ENCODE measurements around the gene ABHD16B. TPM values are rescaled to one million over a fixed set of nuclear protein-coding genes. Genes with fewer than 3 reads are reported as not detected.
A peak's percentile ranks its signal among the peaks of the same experiment; 100 is the strongest.
"Not testable (repeated sequence)": the region's sequence is repeated elsewhere in the genome, so short reads cannot be mapped to it uniquely, and the experiment has no call there.

ABHD16B gene
- polyA plus RNA-seq, 10 donors: not detected

DNA sequence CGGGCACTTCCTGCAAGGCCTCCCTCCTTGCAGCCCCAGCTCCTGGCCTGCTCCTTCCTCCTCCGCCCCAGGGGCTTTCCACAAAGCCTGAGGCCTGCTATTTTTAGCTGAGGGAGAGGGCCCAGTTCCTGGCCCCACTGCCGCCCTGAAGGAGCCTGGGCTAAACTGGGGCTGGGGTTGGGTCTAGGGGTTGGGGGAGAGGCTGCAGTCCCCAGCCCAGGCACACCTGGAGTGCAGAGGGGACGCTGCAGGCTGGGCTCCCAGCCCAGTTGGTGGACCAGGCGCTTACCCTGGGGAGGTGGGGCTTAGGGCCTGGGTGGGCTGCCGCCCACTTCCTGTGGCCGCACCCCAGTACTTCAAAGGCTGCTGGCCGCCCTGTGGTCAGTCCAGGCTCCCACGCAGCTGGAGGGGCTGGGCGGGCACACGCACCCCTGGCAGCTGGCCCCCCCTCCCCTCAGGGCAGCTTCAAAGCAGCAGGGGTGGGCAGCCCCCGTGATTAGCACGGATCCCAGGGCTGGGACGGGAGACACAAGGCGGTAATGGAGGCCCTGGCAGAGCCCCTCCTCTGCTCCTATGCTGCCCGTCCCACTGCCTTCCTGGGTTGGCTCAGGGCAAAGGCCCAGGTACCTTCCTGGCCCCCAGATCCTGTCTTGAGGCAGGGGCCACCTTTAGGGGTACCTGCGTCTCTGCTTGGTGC, 7.1 kb upstream of the ABHD16B start:
- peak in 1 of 3 donors; percentile 73 for DNase-seq

DNA sequence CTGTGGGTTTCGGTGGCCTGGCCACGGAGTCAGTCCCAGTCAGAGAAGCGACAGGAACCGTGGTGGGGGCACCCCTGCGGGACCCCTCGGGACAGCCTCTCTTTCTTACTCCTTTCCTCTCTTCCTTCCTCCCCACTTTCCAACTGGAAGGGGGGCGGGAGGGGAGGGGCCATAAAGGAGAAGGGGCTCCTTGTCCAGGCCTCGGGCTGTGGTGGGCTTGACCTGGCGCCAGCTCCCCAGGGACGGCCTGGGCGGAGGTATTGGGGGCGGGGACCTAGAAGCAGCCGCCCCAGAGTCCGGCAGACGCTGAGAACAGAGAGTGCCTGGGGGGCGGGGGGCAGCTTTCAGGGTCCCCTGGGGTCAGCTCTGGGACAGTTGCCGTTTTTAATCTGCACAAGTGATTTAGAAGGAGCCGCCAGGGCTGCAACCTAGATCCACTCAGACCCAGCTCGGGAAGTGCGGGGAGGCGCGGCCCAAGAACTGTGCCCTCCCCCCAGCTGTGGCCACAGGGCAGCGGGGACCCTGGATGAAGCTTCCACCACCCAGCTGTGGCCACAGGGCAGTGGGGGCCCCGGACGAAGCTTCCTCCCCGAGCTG, 6.4 kb upstream of the ABHD16B start:
- peak in 1 of 3 donors; percentile 61 for DNase-seq

DNA sequence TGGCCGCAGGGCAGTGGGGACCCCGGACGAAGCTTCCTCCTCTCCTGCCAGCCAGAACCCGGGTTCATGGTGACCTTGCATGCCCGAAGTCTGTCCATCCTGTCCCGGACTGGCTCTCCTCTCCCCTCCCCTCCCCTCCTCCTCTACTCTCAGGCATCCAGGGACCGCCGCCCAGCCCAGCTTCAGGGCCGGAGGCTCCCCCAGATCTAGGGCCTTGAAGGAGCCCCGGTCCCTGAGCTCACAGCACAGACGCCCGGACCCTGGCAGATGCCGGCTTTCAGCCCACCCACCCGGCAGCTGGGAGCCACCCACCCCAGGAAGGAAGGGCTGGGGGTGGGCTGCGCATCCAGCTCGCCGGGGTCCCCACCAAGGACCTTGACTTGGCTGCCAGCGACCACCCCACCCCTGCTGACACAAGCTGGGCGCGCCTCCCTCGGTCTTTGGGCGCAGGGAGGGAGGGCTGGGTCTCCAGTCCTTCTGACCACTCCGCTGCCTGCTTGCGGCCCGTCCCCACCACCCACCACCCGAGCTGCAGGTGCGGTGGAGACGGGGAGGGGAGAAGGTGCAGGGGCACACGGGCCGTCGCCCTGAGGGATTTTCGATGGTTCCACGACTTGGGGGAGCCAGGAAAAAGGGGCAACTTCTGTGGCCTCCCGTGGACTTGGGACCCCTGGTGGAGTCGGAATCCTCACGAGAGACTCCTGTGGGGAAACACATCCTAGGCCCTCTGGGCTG, 5.8 kb upstream of the ABHD16B start:
- peak in 1 of 3 donors; percentile 69 for DNase-seq

DNA sequence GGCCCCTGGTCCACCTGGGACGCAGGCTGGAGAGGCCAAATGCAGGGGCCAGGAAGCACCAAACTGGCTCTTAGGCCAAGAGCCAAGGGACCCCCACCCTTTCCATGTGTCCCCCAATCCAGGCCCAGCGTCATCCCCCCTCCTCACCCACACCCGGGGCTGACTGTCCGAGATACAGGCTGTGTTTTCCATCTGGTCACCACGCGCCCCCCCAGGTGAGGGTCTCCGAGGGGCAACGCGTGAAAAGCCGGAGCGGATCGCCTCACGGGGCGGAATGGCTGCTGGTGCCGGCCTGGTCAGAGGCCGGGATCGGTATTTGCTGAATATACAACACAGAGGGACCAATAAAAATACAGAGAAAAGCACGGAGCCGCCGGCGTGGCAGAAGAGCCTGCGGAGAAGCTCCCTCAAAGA, 5.2 kb upstream of the ABHD16B start:
- no peak for DNase-seq

DNA sequence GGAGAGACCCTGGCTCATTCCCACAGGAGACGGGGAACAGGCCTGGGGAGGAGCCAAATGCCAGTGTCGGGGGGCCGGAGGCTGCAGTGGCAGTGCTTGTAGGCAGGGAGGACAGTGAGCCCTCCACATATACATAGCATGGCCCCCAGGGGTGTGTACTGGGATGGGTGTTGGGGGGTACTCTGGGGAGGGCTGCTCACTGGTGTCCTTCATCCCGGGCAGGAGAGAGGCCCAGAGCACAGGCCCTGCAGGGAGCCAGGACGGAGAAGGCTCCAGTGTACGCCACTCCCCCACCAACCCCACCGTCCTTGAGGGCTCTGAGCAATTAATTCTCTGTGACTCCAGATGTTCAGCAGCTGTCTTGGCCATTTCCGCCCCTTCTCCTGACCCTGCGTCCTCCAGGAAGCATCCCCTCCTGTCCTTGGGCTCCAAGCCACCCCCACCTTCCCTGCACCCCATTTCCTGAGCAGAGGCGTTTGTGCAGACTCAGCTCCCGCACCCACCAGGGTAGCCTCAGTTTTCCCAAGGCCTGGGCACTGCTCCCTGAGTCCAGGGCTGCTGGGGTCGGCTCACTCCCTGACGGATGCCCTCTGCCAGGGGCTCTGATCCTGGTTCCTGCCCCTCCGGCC, 3.4 kb upstream of the ABHD16B start:
- DNase-seq: peak in 1 of 3 donors; percentile 85

DNA sequence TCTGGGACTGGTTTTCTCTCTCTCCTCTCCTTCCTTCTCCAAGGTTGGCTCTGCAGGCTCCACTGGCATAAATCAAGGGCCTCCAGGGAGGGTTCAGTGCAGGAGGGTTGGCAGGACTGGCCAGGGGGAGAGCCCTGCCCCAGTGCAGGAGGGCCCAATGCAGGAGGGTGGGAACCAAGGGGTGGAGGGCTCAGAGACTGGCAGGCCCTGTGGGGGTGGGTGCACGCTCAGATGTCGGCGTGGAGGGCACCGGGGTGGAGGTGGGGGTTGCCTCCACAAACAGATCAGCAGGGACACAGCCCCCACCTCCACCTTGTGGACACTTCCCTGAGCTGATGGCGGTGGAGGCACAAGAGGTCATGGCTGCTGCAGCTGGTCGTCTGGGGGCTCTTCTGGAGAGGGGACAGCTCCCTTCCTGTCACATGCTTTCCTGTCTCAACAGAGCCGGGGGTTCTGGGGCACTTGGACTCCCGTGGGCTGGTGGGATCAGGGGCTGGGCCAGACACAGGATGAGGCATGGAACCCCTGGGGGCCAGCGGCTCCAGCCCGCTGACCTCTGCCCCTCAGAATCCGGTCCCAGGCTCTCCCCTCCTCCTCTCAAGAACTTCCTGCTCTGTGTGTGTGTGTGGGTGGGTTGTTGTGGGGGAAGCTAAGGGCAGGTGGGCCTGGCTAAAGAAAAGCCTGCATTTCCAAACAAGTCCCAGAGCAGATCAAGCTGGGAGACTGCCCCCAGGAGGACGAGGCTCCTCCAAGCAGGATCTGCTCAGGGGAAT, 2.7 kb upstream of the ABHD16B start:
- peak in 1 of 3 donors; percentile 78 for DNase-seq

DNA sequence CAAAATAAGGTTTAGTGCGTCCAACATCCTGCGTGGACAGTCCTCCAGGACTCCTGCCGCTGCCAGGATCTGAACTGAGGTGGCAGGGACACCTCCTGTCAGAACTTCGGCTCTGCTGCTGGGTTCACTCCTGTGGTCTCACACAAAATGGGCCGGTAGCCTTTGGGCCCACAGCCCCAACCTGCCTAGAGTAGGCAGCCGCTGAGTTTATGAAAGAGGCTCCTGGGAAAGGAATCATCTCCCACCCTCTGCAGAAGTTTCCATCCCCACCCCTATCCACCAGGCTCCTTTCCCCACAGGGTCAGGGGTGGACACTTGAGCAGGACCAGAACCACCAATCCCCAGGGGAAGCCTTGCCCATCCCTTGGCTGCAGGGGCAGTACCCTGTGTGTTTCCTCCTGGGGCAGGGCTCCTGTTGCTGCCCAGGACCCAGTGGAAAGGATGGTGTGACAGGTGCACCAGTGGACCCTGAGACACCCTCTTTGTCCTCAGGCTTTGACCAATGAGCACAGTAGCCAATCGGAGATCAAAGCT, 2.1 kb upstream of the ABHD16B start:
- DNase-seq: no peak

DNA sequence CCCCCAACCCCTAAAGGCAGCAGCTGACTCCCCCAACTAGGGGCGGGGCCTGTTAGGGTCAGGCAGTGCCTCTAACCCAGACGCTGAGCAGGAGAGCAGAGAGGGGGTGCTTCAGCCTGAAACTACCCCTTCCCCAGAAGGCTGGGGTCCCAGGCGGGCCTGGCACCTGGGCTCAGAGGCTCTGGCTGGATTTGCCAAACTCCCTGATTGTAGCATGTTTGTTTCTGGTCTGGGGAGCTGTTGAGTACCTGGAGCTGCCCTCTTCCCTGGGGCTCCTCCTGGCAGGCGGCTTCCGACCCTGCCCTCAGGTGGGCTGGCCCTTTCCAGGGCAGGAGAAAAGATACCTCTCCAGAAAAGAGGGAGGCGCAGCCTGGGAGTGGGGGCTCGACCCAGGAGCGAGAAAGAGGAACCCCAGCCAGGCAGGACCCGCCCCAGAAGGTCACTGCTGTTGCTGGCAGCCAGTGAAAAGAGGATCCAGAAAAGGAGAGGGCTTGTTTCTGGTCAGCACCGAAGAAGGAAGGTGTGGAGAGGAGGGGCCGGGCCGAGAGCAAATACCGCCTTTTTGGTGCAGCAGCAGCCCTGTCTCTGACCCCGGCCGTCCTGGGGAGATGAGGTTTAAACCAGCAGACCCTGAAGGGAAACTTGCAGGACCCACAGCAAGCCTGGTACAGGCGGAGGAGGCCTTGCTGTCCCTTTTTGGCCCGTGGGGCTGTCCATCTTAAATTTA, 810 bp upstream of the ABHD16B start:
- DNase-seq: no peak

DNA sequence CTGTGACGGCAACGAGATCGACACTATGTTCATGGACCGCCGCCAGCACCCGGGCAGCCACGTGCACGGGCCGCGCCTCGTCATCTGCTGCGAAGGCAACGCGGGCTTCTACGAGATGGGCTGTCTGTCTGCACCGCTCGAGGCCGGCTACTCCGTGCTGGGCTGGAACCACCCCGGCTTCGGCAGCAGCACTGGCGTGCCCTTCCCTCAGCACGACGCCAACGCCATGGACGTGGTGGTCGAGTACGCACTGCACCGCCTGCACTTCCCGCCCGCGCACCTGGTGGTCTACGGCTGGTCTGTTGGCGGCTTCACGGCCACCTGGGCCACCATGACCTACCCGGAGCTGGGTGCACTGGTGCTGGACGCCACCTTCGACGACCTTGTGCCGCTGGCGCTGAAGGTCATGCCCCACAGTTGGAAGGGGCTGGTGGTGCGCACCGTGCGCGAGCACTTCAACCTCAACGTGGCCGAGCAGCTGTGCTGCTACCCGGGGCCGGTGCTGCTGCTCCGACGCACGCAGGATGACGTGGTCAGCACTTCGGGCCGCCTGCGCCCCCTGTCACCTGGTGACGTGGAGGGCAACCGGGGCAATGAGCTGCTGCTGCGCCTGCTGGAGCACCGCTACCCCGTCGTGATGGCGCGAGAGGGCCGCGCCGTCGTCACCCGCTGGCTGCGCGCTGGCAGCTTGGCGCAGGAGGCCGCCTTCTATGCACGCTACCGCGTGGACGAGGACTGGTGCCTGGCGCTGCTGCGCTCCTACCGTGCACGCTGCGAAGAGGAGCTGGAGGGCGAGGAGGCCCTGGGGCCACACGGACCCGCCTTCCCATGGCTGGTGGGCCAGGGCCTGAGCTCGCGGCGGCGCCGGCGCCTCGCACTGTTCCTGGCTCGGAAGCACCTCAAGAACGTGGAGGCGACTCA, 943 bp downstream of the ABHD16B start:
- DNase-seq: no peak

DNA sequence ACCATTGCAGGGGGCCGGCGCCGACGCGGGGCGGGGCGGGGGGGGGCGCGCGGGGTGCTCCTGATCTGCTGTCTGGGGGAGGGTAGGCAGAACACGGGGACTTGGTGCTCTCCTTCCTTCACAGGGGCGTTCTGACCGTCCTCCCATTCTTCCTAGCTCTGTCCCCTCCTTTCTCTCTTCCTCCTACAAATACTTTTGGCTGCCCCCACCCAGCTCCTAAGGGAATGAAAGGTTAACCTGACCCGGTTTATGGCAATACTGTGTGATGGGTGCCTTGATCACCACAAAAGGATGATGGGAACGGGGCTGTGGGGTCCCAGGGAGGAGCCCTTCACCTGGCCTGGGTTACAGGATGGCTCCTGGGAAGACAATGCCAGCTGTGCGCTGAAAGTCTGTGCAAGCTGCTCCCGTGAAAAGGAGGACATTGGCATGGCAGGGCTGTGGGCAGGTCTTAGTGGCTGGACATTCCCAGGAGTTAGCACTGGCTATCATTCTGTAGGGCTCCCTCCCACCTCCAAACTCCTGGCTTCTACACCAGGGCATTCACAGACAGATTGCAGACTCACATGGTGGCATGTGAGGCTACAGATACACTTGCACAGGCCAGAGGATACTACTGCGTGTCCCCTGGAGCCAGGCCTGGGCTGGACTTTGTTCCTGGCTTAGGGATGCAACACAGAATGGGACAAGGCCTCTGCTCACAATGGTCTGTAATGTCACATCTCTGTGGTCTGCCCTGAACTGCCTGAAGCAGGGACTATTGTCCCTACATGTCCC, 1.9 kb downstream of the ABHD16B start:
- no peak for DNase-seq

DNA sequence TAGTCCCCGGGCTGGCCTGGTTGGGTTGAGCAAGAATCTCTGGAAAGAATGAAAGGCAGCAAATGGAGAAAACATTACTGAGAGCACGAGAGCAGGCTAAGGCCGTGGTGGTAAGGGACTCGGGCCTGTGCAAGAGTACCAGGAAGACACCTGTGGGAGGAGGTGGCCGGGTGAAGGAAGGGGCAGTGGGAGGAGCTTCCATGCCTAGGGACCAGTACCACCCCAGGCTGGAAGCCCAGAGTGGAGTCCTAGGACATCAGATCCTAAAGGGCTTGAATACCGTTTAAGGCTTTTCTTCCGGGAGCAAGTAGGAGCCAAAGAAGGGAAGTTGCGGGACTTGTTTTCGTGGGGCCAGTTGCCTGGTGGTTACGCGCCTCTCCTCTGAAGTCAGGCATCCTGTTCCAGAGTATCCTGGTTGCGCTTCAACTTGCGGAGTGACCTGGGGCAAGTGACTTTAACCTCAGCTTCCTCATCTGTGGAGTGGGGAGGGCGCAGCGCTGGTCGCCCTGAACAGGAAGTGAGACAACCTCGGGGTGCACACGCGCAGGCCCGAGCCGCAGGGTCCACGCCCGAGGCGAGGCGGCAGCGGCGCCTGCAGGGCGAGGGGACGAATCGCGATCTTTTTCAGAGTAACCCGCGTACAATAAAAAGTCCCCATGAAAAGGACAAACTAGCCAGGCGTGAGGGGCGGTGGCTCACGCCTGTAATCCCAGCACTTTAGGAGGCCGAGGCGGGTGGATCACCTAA, 2.7 kb downstream of the ABHD16B start:
- DNase-seq: peak in 2 of 3 donors; percentile 86 to 93

DNA sequence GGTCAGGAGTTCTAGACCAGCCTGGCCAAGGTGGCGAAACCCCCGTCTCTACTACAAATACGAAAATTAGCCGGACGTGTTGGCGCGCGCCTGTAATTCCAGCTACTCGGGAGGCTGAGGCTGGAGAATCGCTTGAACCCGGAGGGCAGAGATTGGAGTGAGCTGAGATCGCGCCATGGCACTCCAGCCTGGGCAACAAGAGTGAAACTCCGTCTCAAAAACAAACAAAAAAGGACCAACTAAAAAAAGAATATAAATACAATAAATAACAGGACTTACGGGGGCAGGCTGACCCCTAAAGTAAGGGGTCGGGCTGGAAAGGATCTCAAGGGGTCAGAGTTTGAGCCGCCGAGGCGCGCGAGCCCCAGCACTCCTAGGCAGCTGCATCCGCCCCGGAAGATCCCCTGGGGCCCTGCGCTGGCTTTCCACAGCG, 3.3 kb downstream of the ABHD16B start:
- DNase-seq: no peak

DNA sequence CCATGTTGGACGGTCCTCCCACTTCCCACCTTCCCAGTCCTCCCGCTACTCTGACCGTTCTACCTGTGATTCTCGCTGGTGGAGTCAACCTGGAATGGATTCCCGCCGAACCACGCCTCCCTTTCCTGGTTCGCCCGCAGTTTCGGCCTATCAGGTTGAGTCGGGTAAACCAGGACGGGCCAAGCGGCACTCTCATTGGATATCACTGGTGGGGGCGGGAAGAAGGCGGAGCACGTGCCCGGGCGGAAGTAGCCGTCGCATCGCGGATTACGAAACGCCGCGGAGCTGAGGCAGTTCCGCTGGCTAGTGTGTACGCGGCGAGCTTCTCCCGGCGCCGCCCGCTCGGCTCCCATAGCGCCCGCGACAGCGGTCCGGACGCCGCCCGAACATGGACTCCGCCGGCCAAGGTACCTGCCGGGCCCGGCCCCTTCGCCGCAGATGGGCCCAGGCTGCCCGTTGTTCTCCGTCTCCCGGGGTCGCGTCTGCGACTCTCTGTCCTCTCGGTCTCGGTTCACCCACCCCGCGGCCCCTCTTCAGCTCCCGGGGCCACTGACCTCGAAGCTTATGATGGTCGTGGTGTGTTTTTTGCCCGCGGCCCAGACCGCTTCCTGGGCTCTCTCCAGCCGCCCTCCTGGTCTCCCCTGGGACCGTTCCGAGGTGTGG, 3.8 kb downstream of the ABHD16B start, which contains the start of gene TPD52L2:
TSS of gene TPD52L2 (plus strand) at position 293 of the 663 bp plus-strand sequence. CDS start at position 389, 96 bp downstream.
- DNase-seq: peak; percentile 98 to 99 (median 98)

DNA sequence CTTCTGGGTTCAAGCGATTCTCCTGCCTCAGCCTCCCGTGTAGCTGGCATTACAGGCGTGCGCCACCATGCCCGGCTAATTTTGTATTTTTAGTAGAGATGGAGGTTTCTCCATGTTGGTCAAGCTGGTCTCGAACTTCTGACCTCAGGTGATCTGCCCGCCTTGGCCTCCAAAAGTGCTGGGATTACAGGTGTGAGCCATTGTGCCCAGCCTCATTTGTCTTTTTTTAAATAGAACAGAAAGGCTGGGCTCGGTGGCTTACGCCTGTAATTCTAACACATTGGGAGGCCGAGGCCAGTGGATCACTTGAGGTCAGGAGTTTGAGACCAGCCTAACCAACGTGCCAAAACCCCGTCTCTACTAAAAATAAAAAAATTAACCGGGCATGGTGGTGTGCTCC, 5.7 kb downstream of the ABHD16B start:
- DNase-seq: not testable (repeated sequence)

DNA sequence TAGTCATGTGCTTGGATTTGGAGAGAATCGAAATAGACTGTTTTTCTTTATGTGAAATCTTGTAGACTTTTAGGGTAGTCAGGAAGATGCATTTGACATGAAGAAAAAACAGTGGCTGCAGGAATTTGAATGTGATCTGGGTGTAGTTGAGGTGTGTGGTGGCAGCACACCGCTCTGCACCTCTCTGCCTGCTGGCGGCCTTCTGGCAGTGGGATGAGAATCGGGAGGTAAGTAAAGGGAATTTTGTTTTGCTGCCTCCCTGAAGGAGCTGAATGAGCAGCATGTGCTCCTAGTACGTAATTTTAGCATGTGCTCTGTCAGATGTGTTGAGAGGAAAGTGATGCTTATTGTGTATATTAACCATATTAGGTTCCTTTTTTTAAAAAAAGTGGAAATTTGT, 7.0 kb downstream of the ABHD16B start:
- DNase-seq: no peak

DNA sequence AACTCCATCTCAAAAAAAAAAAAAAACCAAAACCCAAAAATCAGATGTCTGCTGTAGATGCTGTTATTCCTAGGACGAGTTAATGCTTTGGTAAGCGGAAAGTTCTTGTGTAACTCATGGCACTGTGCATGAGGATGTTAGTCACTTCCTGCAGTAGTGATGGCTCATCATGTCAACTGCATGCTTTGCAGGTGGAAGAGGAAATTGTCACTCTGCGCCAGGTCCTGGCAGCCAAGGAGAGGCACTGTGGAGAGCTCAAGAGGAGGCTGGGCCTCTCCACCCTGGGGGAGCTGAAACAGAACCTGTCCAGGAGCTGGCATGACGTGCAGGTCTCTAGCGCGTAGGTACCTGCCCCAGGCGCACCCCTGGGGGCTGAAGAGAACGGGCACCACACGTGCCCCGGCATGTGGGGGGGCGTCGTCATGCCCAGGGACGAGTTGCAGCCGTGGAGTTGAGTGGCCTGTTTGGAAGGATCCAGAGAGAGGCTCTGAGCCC, 12.2 kb downstream of the ABHD16B start:
- peak in 1 of 3 donors; percentile 63 for DNase-seq

DNA sequence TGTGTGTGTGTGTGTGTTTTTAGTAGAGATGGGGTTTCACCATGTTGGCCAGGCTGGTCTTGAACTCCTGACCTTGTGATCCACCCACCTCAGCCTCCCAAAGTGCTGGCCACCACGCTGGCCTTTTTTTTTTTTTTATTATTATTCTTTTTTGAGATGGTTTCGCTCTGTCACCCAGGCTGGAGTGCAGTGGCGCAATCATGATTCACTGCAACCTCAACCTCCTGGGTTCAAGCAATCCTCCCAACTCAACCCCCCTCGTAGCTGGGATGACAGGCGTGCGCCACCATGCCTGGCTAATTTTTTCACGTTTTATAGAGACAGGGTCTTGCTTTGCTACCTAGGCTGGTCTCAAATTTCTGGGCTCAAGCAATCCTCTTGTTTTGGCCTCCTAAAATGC, 12.9 kb downstream of the ABHD16B start:
- not testable (repeated sequence) for DNase-seq
